Measurements from ENCODE around the gene ETV4.

Gene ETV4

DNA sequence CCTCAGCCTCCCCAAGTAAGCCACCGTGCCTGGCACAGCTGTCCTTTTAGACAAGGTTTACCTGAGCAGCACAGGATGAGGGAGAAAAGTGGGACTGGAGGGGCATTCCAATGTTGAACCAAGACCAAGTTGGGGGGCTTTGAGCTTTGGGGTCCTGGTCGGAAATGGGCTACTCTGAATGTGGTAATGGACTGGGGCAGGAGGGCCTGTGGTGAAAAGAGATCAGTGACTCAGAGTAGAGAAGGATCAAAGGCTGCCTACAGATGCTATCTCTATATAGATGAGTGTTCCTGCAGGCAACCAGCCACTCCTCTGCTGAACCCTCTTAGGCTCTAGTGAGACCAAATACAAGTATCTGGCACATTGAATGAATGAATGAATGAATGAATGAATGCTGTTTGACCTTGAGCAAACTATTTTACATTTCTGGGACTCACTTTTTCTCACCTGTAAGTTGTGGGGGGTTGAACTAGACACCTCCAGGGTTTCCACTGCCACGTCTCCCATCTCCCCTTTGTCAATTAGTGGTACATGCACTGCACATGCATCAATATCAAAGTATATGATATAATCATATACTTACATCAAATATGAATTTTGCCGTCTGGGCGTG lies 26.3 kb upstream of the ETV4 start:
- DNase-seq (ENCODE audit: low read depth): no peak

DNA sequence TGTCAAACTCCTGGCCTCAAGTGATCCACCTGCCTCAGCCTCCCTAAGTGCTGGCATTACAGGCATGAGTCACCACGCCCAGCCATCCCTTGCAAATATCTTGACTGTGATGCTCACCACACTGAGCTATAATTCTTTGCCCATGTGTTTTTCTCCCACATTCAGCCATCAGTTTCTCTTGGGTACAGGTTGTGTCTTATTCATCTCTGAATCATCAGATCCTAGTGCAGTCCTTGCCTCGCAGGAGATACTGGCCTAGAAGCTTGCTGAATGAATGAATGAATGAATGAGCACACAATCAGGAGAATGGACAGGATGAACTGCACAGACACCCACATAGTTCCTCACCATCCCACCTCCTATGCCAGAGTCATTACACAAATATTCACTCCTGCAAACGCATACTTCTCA lies 24.4 kb upstream of the ETV4 start:
- no peak for DNase-seq (ENCODE audit: low read depth)

DNA sequence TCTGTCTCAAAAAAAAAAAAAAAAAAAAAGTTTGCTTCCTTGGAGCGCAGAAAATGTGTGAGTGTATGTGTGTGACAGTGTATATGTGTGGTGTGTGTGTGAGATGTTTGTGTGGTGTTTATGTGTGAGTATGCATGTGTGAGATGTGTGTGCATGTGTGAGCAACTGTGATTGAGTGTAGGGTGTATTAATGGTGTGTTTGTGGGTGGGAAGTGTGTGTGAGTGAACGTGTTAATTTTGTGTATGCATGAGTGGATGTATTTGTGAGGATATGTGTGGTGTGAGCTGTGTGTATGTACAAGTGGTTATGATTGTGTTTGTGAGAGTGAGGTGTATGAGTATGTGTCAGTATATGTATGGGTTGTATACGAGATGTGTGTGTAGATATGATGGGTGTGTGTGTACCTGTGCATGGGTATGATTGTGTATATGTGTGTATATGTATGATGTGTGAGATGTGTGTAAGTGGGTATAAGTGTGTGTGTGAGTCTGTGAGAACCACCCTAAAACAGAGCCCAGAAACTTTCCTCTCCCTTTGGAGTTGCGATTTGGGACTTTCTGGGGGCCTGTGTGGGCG lies 22.5 kb upstream of the ETV4 start:
- no peak for DNase-seq (ENCODE audit: low read depth)

DNA sequence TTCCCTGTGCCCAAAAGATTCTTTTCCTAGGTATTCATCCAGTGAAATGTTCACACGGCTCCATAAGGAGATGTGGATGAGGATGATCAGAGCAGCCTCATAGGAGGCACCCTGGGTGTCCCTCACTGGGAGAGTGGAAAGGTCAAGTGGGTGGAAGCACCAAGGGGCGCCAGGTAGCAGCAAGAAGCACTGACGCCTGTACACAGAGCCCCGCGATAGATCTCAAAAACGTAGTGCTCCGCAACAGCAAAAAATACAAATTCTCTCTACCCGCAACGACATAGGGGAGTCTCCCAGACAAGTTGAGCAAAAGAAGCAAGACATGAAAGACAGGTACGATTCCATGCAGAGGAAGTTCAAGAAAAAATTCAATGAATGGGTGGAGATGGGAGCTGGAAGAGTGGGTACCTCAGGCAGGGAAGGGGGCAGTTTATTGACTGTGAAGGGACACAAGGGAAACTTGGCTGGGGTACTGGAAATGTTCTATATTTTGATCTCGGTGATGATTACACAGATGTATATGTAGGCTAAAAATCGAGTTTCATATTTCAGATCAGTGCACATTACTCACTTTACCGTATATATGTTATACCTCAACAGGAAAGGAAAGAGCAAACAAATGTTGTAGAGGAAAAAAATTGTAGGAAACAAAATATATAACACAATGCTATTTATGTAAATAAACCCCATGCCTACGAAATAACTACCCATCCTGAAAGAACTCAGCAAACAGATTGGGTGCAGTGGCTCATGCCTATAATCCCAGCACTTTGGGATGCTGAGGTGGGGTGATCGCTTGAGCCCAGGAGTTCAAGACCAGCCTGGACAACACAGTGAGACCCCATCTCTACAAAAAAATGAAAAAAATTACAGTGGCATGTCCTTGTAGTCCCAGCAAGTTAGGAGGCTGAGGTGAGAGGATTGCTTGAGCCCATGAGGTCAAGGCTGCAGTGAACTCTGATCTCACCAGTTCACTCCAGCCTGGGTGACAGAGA lies 17.8 kb upstream of the ETV4 start:
- DNase-seq (ENCODE audit: low read depth): no peak

DNA sequence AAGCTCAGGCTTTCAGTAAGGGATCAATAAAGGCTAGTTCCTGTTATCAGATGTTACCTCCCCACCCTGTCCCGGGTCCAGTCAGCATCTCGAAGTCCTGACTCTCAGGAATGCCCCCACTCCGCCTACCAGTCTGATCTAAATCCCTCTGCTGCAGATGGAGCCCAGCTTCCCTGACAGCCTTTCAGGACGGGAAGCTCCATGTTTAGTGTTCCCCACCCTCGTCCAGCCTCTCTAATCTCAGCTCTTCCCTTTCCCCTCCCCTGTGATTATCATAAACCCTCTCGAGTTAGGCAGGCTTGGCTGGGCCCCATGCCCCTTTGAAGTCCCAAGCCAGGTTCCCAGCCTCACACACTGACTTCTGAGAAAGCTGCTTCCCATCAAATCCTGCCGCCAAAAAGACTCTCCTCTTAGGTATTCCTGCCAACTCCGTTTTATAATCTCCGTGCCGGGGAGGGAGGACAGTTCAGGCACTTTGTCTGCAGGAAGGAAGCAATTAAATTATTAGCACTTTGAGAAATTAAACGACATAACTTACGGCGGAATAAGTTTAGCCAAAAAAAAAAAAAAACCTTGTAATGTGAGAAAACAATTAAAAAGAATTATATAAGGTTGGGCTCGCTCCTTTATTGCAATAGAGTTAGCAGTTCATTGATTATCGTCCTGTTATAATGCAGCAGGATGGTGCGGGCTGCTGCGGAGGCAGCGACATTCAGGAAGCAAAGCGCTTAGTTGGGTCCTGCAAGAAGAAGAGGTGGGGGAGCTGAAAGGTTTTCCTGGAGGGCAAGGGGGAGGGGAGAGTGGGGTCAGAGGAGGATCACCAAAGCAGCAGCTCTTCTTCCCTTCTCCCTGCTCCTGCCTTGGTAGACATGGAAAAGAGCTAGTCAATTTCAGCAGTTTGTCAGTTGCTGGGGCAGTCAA lies 16.8 kb upstream of the ETV4 start:
- DNase-seq (ENCODE audit: low read depth): no peak

DNA sequence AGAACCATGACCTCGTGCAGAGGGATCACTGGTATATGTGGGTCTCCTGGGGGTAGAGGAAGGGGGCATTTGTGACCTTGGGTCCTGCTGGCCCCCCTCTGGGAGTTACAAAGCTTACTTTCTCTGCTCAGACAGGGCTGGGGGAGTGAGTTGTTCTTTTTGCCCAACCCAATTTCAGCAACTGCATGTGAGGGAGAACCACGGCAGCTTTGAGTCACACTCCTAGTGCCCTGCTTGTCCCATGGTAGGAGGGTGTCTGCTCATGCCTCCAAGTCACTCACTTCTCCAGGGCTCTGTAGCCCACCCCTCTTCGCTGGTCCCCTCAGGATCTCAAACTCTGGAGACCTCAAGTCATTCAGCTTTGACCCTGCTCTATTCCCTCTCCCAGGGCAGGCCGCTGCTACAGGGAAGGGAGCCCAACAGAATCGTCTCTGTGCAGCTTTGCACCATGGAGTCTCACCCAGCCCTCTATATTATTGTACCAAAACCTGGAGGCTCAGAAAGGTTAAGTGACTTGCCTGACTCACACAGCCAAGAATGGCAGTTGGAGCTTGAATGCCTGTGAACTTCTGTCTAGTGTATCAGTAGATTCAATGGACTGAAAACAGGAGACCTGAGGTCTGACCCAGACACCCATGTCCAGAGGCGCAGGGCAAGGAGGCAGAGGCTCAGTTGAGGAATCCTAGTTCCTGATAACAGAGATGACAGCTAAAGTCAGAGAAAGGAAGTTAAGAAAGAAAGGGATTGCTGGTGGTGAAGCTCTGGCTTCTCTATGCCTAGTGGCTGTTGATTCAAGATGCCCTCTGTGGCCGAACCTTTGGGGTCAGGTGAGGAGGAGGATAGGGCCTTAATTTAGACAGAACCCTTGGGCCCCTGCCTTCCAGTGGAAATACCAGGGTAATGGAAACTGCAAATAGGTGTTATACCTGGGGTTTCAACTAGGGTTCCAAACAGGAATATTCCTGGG lies 14.6 kb upstream of the ETV4 start:
- no peak for DNase-seq (ENCODE audit: low read depth)

DNA sequence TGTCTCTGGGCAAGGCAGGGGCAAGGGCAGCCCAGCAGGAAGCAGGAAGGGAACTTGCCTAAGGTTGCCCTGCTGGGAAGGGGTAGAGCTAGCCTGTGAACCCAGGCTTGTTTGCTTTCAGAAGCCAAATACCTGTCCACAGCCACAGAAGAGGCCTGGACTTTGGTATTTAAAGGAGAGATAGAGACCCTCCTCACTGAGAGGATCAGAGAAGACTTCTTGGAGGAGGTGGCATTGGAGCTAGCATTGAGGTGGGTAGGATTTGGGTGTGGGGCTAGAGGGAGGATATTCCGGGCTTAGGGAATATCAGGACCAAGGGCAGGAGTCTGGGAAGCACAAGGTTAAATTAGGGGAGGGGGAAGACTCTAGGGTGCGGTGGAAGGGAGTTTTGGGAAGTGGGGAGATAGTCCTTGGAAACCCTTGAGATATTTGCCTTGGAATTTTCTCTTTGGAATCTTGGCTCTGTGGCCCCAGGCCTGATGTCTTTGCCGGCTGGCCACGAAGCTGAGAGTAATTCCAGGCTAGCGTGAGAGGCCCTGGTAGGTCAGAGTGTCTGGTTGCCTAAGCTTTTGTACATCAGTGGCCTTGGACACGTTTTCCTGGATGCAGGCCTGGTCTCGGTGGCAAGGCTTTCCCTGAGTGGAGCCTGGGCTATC lies 13.1 kb upstream of the ETV4 start:
- DNase-seq (ENCODE audit: low read depth): no peak

DNA sequence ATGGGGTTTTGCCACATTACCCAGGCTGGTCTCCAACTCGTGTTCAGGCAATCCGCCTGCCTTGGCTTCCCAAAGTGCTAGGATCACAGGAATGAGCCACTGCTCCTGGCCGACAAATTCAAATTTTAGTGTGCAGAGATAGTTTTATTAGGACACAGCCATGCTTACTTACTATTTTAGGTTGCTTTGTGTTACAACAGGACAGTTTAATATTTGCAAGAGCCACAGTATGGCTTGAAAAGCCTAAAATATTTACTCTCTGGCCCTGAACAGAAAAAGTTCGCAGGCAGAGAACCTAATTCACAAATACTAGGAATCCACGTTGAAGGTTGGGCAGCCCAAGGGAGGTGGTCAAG lies 12.6 kb upstream of the ETV4 start:
- no peak for DNase-seq (ENCODE audit: low read depth)

DNA sequence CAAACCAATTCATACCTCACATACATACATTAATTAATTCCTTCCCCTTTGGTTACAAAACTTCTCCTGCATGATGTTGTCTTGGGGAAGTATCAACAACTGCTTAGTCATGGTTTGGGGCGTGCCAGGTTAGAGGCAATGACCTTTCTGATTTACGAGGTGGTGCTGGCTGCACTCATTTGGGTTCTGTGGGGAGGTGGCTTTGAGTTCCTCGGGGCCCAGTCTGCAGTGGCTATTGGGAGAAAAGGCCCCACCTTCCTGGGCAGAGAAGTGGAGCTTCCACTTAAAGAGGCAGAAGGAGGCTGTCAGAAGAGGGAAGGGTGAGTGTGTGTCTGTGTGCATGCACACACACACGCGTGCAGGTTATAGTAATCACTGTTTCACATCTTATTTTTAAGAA lies 10.2 kb upstream of the ETV4 start:
- DNase-seq (ENCODE audit: low read depth): peak; percentile 39

DNA sequence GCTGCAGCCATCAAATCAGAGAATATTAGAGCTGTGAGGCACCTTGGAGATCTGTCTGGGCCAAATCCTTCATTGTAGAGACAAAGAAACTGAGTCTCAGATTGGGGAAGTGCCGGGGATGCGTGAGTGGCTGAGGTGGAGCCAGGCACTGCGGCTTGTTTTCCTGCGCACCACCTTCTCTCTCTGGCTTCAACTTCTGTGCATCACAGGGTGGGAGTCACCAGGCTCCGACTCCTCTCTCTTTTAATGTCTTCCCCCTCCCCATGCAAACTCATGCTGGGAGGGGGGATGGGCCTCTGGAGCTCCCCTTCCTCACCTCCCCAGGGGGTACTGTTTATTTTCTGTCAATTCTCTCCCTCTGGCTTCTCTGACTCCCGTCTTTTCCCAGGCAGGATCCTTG lies 8.7 kb upstream of the ETV4 start:
- no peak for DNase-seq (ENCODE audit: low read depth)

DNA sequence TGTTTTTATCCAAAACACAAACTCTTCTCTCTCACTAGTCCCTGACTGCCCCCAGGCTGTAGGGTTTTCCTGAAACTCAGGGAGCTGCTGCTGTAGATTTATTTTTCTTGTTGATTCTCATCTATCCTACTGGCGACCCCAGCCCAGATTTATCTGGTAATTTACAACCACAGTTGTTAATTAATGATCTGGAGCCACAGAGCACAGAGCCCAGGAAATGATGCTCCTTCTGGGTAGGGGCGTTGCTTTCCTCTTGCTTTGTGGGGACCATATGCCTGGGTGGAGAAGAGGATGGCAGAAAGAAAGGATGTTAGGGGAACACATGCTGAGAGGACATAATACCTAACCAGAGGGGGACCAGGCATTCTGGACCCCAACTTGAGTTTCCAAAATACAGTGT lies 7.4 kb upstream of the ETV4 start:
- no peak for DNase-seq (ENCODE audit: low read depth)

DNA sequence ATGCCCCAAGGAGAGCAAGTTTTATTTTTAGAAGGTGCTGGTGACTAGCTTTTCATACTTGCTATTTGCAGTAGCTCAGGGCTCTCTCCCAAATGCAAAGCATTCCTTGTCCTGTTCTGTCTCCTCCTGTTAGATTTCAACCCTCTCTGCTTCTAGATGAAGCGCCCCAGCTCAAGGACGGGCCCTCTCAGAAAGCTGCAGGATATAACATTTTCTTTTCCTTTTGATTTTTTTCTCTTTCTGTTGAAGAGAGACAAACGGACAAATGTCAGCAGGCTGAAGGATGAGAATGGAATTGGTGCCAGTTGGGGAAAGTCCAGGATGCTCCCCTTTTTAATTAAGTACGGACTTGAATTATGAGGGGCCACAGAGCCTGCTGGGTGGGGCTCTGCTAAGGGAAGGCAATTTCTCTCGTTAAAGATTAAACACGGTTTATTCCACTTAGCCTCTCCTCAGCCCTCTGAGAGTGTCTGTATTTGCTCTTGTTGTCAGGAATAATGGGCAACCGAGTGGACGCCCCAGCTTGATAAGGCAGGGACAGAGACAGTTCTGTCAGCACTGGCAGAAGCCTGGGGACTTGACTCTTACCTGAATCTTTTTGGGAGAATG lies 6.2 kb upstream of the ETV4 start:
- no peak for DNase-seq (ENCODE audit: low read depth)

DNA sequence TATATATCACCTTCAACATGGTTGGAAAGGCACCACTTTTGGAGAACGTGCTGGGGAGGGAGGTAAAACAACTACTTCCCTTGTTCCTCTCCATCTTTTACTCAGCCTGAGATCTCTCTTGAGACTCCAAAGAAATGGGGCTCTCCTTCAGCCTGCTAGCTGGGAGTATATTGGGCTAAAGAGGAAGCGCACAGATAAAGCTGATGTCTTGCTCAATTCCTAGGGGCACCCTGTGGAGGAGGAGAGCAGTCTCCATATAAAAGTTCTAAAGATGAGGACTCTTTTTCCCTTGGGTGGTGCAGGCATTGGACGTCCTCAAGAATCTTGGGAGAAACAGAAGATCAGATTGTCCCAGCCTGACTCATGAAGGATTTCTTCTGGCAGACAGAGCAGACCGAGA lies 4.6 kb upstream of the ETV4 start:
- no peak for DNase-seq (ENCODE audit: low read depth)

DNA sequence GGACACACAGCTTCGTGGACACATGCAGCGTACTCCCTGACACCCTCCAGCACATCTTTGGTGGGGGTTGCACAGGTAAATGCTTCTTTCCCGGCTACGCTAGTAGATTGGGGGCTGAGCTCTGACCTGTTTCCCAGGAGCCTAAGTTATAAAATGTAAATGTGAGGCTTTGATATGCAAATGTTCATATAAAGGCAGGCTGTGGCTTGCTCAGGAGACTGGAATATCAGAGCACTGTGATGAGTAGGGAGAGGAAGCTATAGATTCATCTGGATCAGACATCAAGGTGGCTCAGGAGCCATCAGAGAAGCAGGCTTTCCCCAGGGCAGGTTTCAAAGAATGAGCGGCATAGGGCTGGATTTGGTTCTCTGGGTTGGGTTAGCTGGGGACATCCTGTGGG lies 3.4 kb upstream of the ETV4 start:
- no peak for DNase-seq (ENCODE audit: low read depth)

DNA sequence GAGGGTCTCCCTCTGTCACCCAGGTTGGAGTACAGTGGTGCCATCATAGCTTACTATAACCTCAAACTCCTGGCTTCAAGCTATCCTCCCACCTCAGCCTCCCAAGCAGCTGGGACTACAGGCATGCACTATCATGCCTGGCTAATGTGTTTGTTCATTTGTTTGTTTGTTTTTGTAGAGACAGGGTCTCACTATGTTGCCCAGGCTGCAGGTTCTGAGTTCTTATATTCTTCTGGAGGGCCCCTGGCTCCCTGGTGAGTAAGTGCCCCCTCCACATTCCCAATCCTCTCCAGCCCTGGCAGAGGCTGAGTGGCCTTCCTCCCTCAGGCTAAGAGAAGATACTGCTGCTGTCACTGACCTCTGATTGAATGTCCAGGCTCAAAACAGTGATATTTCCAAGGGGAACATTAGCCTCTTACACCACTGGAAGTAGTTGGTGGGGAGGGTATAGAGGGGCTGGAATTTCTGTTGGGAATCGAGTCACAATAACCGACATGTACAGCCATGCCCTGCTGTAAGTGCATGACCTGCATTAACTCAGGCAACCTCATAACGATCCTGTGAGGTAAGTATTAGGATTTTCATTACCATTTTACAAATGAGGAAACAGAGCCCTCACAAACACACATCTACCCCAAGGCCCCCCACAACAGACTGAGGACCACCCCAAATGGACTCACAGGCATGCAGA lies 2.7 kb upstream of the ETV4 start:
- DNase-seq (ENCODE audit: low read depth): no peak

DNA sequence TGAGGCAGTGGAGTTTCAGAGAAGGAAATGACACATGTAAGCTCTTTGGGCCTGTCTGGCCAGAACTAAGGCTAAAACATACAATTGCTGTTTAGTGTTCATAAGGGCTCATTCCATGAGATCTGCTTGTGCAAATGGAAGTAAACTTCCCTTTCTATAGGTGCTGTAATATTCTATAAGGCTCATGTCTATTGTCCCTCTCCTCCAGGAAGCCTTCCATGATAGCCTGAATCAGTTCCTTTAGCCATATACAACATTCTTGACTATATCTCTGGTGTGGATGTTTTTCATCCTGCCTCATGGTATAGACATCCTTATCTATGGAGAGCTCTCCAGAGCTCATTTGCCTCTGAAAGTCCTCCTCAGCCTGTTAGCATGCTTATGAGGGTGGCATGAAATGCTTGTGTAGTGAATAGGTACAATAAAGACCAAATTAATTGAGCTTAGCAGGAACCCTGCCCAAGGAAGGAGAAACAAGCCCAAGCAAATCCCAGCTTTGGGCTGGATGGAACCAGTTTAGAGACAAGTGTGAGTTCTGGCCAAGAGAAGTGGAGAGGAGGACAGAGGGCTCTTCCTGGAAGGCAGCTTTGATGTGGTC lies 1.6 kb upstream of the ETV4 start:
- DNase-seq (ENCODE audit: low read depth): no peak

DNA sequence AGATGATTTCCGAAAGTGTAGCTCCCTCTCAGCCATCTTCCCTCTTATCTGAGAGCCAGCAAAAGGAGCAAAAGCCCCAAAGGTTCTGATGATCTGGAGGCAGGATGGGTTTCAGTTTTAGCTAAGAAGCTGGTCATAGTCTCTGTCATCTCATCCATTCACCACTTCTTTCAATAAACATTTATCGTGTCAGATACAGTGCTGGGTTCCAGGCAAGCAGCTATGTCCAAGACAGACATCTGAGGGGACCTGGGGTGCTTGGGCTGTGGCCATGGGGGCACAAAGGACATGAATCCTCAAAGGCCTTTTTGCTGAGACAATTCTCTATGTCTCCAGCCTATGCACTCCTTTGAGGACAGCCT lies 1.0 kb upstream of the ETV4 start:
- DNase-seq (ENCODE audit: low read depth): no peak

DNA sequence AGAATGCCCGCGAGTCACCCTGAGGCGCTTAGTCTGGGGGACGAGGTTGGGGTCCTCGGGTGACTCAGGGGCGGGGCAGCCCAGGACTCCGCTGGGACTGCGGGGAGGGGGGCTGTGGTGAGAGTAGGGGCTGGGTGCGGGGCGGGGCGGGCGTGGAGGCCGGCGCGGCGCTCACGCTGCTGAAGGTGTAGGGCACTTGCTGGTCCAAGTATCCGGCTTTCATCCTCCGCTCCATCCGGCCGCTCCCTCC lies 832 bp downstream of the ETV4 start:
- DNase-seq (ENCODE audit: low read depth): no peak

DNA sequence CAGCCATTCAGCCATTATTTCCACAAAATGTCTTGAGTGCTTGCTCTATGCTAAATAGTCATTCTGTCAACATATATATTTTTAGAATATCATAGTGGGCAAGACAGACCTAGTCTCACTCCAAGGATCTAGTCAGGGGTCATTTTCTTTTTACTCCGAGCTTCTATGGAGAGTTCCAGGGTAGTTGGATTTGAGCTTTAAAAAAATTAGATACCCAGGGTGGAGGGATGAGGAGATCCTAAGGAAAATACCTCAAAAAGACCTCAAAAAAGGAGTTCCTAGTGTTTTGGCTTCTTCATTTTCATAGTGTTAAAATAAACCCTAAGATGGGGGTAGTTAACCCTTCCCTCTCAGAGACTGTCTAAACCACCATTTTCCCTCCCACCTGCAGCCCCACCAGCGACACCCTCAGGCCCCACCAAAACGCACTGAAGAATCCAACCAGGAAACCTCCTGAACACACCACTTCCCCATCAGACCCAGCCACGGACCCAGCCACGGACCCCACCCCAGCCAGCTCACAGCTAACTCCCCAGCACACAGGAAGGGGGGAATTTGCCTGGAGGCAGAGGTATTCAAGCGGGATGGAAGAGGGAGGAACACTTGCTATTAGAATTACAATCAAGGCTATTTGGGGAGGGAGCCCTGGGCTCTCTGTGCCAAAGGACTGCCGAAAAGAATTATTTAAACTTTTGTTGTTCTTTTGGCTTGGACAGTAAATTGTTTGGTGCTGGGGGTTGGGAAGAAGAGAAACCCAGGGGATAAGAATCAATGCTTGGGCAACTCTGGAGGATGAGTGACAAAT lies 2.2 kb downstream of the ETV4 start:
- no peak for DNase-seq (ENCODE audit: low read depth)
